HG02981 (cell line): ENCODE data around the gene EPGN.

Experiments
- ATAC-seq: cut with Tn5 transposase; IDR thresholded peaks from one replicate; pipeline ENCODE4 v1.9.1; 2021; ENCODE audit warnings: mild to moderate bottlenecking, moderate library complexity; ENCODE audit not compliant: unreplicated experiment

Gene EPGN

GRCh38 chr4:74308215-74308614 is at the start of gene EPGN:
Gene EPGN (plus strand): TSS chr4:74308470. CDS start chr4:74308534, 64 bp downstream.
- no peak for ATAC-seq

- no peak for ATAC-seq
These were observed 49.3 kb upstream of the EPGN start for GRCh38 chr4:74258963-74259362.

GRCh38 chr4:74260036-74260435 is 48.2 kb upstream of the EPGN start:
- ATAC-seq = no peak

- no peak for ATAC-seq
These were observed 45.7 kb upstream of the EPGN start for GRCh38 chr4:74262522-74262921.

- no peak for ATAC-seq
These were observed 44.7 kb upstream of the EPGN start for GRCh38 chr4:74263551-74263950.

GRCh38 chr4:74266081-74266480 is 42.2 kb upstream of the EPGN start:
- no peak for ATAC-seq

GRCh38 chr4:74267998-74268606 is 40.2 kb upstream of the EPGN start:
- no peak for ATAC-seq

GRCh38 chr4:74268643-74269042 is 39.6 kb upstream of the EPGN start:
- ATAC-seq = no peak

- ATAC-seq = no peak
These were observed 29.8 kb upstream of the EPGN start for GRCh38 chr4:74278490-74278889.

GRCh38 chr4:74279716-74280115 is 28.6 kb upstream of the EPGN start:
- ATAC-seq = no peak

GRCh38 chr4:74282926-74283325 is 25.3 kb upstream of the EPGN start:
- ATAC-seq = no peak

GRCh38 chr4:74283614-74284013 is 24.7 kb upstream of the EPGN start:
- no peak for ATAC-seq

GRCh38 chr4:74284053-74284452 is 24.2 kb upstream of the EPGN start:
- no peak for ATAC-seq

GRCh38 chr4:74287164-74287563 is 21.1 kb upstream of the EPGN start:
- no peak for ATAC-seq

- no peak for ATAC-seq
These were observed 20.5 kb upstream of the EPGN start for GRCh38 chr4:74287791-74288190.

- no peak for ATAC-seq
These were observed 16.8 kb upstream of the EPGN start for GRCh38 chr4:74291471-74291870.

- ATAC-seq = no peak
These were observed 16.0 kb upstream of the EPGN start for GRCh38 chr4:74292111-74292870.

- no peak for ATAC-seq
These were observed 14.7 kb upstream of the EPGN start for GRCh38 chr4:74293558-74293957.

GRCh38 chr4:74294681-74295080 is 13.6 kb upstream of the EPGN start:
- no peak for ATAC-seq

- no peak for ATAC-seq
These were observed 10.7 kb upstream of the EPGN start for GRCh38 chr4:74297539-74297938.

- ATAC-seq = no peak
These were observed 4.1 kb upstream of the EPGN start for GRCh38 chr4:74304095-74304625.

- ATAC-seq = no peak
These were observed 3.3 kb upstream of the EPGN start for GRCh38 chr4:74305000-74305399.
